ENCODE results near the gene CPLX3. TPM values are rescaled to one million over a fixed set of nuclear protein-coding genes. Genes with fewer than 3 reads are reported as not detected.

Gene CPLX3
- total RNA-seq, 1 donor from 2014 or later = 4.1 TPM

GRCh38 chr15:74838746-74839525 is 12.5 kb downstream of the CPLX3 start:
- intact Hi-C loops (cut with micrococcal nuclease) = no loop called here
- DNase-seq = no peak

DNA sequence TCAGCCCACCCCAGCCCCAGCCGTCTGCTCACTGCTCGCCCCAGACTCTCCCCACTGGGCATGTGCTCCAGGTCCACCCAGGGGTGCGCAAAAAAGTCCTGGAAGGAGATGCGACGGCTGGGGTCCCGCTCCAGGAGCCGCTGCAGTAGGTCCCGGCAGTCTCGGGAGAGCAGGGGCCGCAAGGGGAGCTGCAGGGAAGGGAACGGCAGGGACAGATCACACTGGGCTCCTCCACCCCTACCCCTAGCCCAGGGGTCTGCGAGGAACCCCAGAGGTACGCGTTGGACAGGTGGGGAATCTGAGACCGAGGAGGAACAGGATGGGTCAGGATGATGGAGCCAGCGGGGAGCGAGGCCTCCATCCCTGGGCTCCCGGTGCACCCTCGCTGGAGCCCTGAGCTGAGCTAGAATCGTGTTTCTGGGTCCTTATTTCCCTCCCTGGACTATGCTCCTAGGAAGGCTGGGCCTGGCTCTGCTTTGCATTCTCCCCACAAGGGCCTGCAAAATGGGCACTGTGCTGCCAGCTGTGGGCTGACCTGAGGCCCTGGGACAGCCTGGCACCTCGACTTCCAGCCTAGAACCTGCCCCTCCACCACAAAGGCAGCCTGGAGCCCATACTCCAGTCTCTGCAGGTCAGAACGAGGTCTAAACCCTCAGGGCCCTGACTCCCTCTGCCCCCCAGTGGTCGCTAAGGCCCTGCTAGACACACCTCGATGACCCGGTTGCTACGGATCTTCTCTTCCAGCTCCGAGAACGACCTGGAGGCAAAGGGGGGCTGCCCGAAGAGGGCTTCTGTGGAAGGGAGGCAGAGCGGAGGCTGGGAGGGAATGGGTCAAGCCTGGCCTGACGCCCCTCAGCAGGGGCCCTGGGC is 13.3 kb downstream of the CPLX3 start:
- DNase-seq = no peak
- intact Hi-C loops (cut with micrococcal nuclease) = loop anchor here (10.0 kb wide), 1 partner anchor 65 kb away; the partner anchor contains the start of gene FAM219B
- ATAC-seq = no peak

More at GRCh38 chr15:74838746-74839525, 12.5 kb downstream of the CPLX3 start:
- ATAC-seq = no peak

GRCh38 chr15:74840851-74841775 is 14.7 kb downstream of the CPLX3 start:
- no peak for DNase-seq
- intact Hi-C loops (cut with micrococcal nuclease) = loop anchor here (10.0 kb wide), 1 partner anchor 64 kb away; the partner anchor contains the start of gene FAM219B
- ATAC-seq = no peak

GRCh38 chr15:74841891-74842373 is 15.5 kb downstream of the CPLX3 start:
- intact Hi-C loops (cut with micrococcal nuclease) = loop anchor here (10.0 kb wide), 1 partner anchor 63 kb away; the partner anchor contains the start of gene FAM219B
- ATAC-seq (no peak), DNase-seq (no peak)

GRCh38 chr15:74842581-74843444 is 16.4 kb downstream of the CPLX3 start, which contains the start of gene ULK3:
Gene ULK3, minus strand, starts transcription at chr15:74843156. Its CDS starts 51 bp downstream, at chr15:74843105.
- ATAC-seq = peak; percentile 91
- peak; percentile 96 for DNase-seq
- intact Hi-C loops (cut with micrococcal nuclease) = loop anchor here (10.0 kb wide), 1 partner anchor 62 kb away; the partner anchor contains the start of gene FAM219B

GRCh38 chr15:74843445-74843828 is 17.0 kb downstream of the CPLX3 start:
- no peak for ATAC-seq
- DNase-seq = no peak
- intact Hi-C loops (cut with micrococcal nuclease) = loop anchor here (10.0 kb wide), 1 partner anchor 61 kb away; the partner anchor contains the start of gene FAM219B

GRCh38 chr15:74843891-74844299 is 17.5 kb downstream of the CPLX3 start:
- no peak for ATAC-seq
- no peak for DNase-seq
- intact Hi-C loops (cut with micrococcal nuclease) = loop anchor here (10.0 kb wide), 1 partner anchor 61 kb away; the partner anchor contains the start of gene FAM219B

DNA sequence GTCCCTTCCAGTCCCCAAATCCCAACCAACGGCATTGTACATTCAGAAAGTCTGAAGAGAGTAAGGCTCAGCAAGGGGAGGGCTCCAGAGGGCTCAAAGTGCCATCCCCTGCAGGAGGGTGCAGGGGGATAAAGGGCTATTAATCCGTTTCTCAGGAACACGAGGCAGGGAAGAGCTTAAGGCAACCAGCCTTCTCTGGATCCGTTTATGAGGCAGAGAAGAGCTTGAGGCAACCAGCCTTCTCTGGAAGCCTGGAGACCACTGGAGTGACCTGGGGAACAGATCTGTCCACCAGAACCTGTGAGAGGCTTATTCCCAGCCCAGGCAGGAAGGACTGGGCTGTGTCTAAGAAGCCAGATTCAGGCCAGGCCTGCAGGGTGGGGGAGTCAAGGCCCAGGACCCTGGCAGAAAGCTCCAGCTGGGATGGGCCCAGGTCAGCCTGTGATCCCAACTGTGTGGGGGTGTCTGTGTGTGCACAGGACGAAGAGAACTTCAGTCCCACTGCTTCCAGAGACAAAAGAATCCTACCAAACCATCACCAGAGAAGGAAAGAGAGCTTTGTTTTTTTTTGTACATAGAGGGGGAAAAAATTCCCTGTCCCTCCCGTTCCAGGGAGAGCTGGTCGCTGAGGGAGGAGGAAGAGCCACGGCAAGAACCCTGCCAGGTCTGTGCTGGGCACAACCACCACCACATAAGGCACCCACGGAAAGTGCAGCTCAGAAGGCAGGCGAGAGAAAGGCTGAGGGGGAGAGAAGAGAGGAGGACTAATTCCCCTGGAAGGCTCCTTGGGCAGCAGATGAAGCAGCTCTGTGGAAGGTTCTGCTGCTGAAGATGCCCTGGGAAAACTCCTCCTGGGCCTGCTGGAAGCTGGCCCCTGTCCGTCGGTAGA is 18.1 kb downstream of the CPLX3 start:
- DNase-seq (no peak), ATAC-seq (no peak)
- intact Hi-C loops (cut with micrococcal nuclease) = loop anchor here (10.0 kb wide), 1 partner anchor 60 kb away; the partner anchor contains the start of gene FAM219B

GRCh38 chr15:74845208-74845568 is 18.8 kb downstream of the CPLX3 start:
- ATAC-seq (no peak), DNase-seq (no peak)
- intact Hi-C loops (cut with micrococcal nuclease) = loop anchor here (10.0 kb wide), 1 partner anchor 60 kb away; the partner anchor contains the start of gene FAM219B

DNA sequence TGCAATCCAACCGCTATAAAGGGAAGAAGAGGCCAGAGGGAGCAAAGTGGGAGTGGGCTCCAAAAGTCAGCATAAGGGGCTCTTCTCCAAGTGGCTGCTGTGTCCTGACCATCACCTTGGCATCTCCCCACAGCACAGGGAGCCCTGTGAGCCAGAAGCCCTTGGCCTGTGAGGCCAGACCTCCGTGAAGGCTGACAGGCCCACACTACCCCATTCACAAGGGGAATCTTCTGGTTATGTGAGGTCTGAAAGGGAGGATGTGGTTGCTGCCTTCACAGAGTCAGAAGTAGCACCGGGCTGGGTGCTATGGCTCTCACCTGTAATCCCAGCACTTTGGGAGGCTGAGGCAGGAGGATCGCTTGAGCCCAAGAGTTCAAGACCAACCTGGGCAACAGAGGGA is 19.2 kb downstream of the CPLX3 start:
- intact Hi-C loops (cut with micrococcal nuclease) = loop anchor here (10.0 kb wide), 1 partner anchor 59 kb away; the partner anchor contains the start of gene FAM219B
- ATAC-seq (no peak), DNase-seq (no peak)

GRCh38 chr15:74847432-74847831 is 21.0 kb downstream of the CPLX3 start:
- DNase-seq = peak; percentile 75
- intact Hi-C loops (cut with micrococcal nuclease) = loop anchor here (10.0 kb wide), 1 partner anchor 57 kb away; the partner anchor contains the start of gene FAM219B
- peak; percentile 48 for ATAC-seq

- DNase-seq = no peak
- intact Hi-C loops (cut with micrococcal nuclease) = no loop called here
Measured at GRCh38 chr15:74850393-74850792, 24.0 kb downstream of the CPLX3 start.

DNA sequence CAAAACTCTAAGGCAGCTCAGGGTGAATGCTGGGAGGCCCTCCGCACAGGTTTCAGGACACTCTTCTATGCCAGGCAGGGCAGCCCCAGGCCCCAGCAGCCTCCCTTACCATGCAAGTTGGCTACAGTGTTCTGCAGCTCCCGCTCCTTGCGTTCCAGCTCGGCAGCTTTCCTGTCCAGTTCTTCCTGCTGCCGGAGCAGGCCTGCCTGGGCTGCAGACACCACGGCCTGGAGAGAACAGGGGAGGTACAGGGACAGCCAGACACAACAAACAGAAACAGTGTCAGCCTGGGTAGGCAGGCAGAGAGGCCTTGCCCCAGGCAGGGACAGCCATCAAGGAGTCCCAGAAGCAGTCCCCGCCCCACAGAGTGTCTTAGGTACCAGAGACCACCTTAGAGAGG is 25.5 kb downstream of the CPLX3 start:
- intact Hi-C loops (cut with micrococcal nuclease) = no loop called here
- ATAC-seq (no peak), DNase-seq (no peak)

More at GRCh38 chr15:74850393-74850792, 24.0 kb downstream of the CPLX3 start:
- no peak for ATAC-seq

DNA sequence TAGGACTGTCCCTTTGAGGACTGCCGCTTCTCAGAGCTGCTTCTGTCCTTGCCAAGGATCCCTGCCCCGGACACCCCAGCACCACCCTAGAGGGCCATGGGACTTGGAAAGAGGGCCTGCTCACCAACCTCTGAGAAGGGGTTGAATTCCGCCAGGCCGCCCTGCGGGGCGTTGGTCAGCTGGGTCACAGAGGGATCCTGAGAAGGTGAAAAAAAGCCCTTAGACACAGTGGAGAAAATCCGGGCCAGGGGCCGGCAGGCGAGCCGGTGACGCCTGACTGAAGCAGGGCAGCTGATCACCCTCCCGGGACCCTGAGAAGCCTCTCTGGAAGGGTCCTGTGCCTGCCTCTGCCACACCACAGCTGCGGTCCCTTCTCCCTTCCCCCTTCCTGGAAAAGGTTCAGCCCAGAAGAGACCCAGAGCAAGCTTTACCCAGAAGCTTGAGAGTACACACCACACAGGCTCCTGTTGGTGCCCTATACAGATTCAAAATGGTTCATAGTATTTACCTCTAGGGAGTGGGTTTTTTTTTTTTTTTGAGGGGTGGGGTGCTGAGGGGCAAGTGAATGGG is 28.1 kb downstream of the CPLX3 start:
- ATAC-seq (no peak), DNase-seq (no peak)
- intact Hi-C loops (cut with micrococcal nuclease) = no loop called here

DNA sequence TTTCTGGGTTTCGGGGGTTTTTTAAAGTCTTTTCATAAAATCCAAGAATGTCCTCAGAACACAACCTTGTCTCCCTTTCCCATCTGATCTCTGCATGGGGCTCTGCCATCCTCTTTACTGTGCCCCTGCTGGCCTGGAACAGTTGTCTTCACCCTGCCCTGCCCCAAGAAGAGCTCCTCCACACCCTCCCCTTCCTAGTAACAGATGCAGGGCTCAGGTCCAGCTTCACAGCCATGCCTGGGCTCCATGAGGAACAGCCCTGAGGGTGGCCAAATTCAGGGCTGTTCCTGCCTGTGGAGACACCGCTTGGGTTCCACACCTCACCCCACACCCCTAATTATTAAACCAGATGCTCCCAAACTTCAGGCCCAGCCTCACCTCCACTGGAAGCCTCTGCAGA is 29.4 kb downstream of the CPLX3 start:
- intact Hi-C loops (cut with micrococcal nuclease) = no loop called here
- ATAC-seq (peak; percentile 69), DNase-seq (no peak)

GRCh38 chr15:74856537-74856936 is 30.1 kb downstream of the CPLX3 start:
- intact Hi-C loops (cut with micrococcal nuclease) = no loop called here
- ATAC-seq = no peak
- no peak for DNase-seq
